Endodermal cell (in vitro differentiated cells): ENCODE results near the gene SYNE1. TPM values are rescaled to one million over a fixed set of nuclear protein-coding genes. Genes with fewer than 3 reads are reported as not detected.

Experiments
- DNase-seq: peaks from one replicate; pipeline ENCODE4 v3.0.0-alpha.2; 2017
- H3K27ac ChIP-seq: 2 replicates; pipeline ENCODE4 v1.5.1; 2013; ENCODE audit warnings: mild to moderate bottlenecking, low read depth, low read length, moderate library complexity
- H3K27me3 ChIP-seq: 2 replicates; pipeline ENCODE4 v1.6.1; 2013; ENCODE audit warnings: mild to moderate bottlenecking, low read length, moderate library complexity; ENCODE audit not compliant: insufficient read depth, control insufficient read depth, poor library complexity, severe bottlenecking
- H3K36me3 ChIP-seq: 2 replicates; pipeline ENCODE4 v1.7.0; 2013; ENCODE audit warnings: mild to moderate bottlenecking, low read length, moderate library complexity; ENCODE audit not compliant: control insufficient read depth, insufficient read depth
- H3K4me1 ChIP-seq: one replicate; pipeline ENCODE4 v1.7.0; 2013; ENCODE audit warnings: low read length; ENCODE audit not compliant: control insufficient read depth, insufficient read depth
- H3K4me3 ChIP-seq: 2 replicates; pipeline ENCODE4 v1.5.1; 2013; ENCODE audit warnings: mild to moderate bottlenecking, low read length, moderate library complexity
- H3K9ac ChIP-seq: 2 replicates; pipeline ENCODE4 v1.6.1; 2013; ENCODE audit warnings: mild to moderate bottlenecking, low read length, moderate library complexity; ENCODE audit not compliant: poor library complexity, severe bottlenecking; ENCODE audit errors: extremely low read depth
- H3K9me3 ChIP-seq: 2 replicates; pipeline ENCODE4 v1.6.1; 2013; ENCODE audit warnings: mild to moderate bottlenecking, low read length, moderate library complexity; ENCODE audit not compliant: control insufficient read depth
- H3K27ac Mint-ChIP-seq: 2 replicates; pipeline ENCODE4 v1.8.0; 2020; ENCODE audit warnings: mixed read lengths
- H3K27me3 Mint-ChIP-seq: 2 replicates; pipeline ENCODE4 v1.8.0; 2021; ENCODE audit warnings: mild to moderate bottlenecking, mixed read lengths; ENCODE audit not compliant: insufficient read depth
- H3K36me3 Mint-ChIP-seq: 2 replicates; pipeline ENCODE4 v1.8.0; 2020; ENCODE audit warnings: low read depth, mixed read lengths
- H3K4me1 Mint-ChIP-seq: 2 replicates; pipeline ENCODE4 v1.8.0; 2020; ENCODE audit warnings: mixed read lengths
- H3K4me3 Mint-ChIP-seq: 2 replicates; pipeline ENCODE4 v1.8.0; 2020; ENCODE audit warnings: mild to moderate bottlenecking, moderate library complexity, mixed read lengths
- H3K9me3 Mint-ChIP-seq: 2 replicates; pipeline ENCODE4 v1.8.0; 2020; ENCODE audit warnings: mild to moderate bottlenecking, mixed read lengths
- CTCF ChIP-seq: fragments of 200-600 bp; sonication (generic); conservative IDR thresholded peaks from 2 replicates; pipeline ENCODE4 v1.5.0; 2021; ENCODE audit warnings: antibody characterized with exemption, mild to moderate bottlenecking
- WGBS, 2 experiments: methylation state at CpG; one replicate each; pipeline versions ENCODE4 v1.1.5 to v1.1.7; 2013; ENCODE audit warnings: missing lambda C conversion rate in 2 of 2, mixed read lengths in 1 of 2; ENCODE audit not compliant: insufficient coverage in 1 of 2, insufficient read length in 1 of 2; 5-methylcytosine and 5-hydroxymethylcytosine counted together
- total RNA-seq, 2 donors: library from RNA; stranded (reverse); fragmentation: NEBNext Ultra II Directional in 1 of 2; extraction: Animal tissue kit (Norgen Biotek cat#: 25700) in 1 of 2; gene quantifications; 2 replicates in 1 of 2; 3 replicates in 1 of 2; pipeline ENCODE4 v1.2.1, GENCODE V29; 2021

Gene SYNE1
- total RNA-seq, 2 donors from 2014 or later, result 7.9 to 9.5 TPM

- no peaks in the 10 kb centered on the region for H3K27me3 Mint-ChIP-seq
- no peak overlapping the region for H3K27ac ChIP-seq
- peak; percentile 62 for DNase-seq
- H3K27me3 ChIP-seq, result no peaks in the 10 kb centered on the region
- no peaks in the 10 kb centered on the region for H3K9me3 Mint-ChIP-seq
- peaks cover 23% of the 10 kb centered on the region for H3K4me1 Mint-ChIP-seq
- H3K9ac ChIP-seq, result no peak overlapping the region
- WGBS, 2 experiments, result 58 to 59% methylated on average over 3 of the region's 3 CpGs
- H3K36me3 Mint-ChIP-seq, result peaks cover 7% of the 10 kb centered on the region
- no peak overlapping the region for H3K4me3 Mint-ChIP-seq
- peaks cover 4% of the 10 kb centered on the region for H3K36me3 ChIP-seq
- TF ChIP-seq CTCF, result no peak
- no peak overlapping the region for H3K27ac Mint-ChIP-seq
- no peak overlapping the region for H3K4me3 ChIP-seq
- no peaks in the 10 kb centered on the region for H3K9me3 ChIP-seq
- H3K4me1 ChIP-seq, result no peaks in the 10 kb centered on the region
Observed at GRCh38 chr6:152296648-152297376, 340.4 kb downstream of the SYNE1 start.

GRCh38 chr6:152295920-152296319, 341.2 kb downstream of the SYNE1 start:
- Mint-ChIP-seq H3K27me3 (no peaks in the 10 kb centered on the region), H3K4me1 (peaks cover 19% of the 10 kb centered on the region), H3K4me3 (no peak overlapping the region), H3K36me3 (peaks cover 7% of the 10 kb centered on the region), H3K27ac (no peak overlapping the region), H3K9me3 (no peaks in the 10 kb centered on the region)
- Histone ChIP-seq H3K9ac (no peak overlapping the region), H3K4me3 (no peak overlapping the region), H3K9me3 (no peaks in the 10 kb centered on the region), H3K27ac (no peak overlapping the region), H3K27me3 (no peaks in the 10 kb centered on the region), H3K4me1 (no peaks in the 10 kb centered on the region), H3K36me3 (peaks cover 4% of the 10 kb centered on the region)
- 91 to 95% methylated on average over 6 of the region's 6 CpGs for WGBS, 2 experiments
- no peak for DNase-seq
- no peak for TF ChIP-seq CTCF

GRCh38 chr6:152295346-152295745, 341.8 kb downstream of the SYNE1 start:
- Histone ChIP-seq H3K27me3 (no peaks in the 10 kb centered on the region), H3K9me3 (no peaks in the 10 kb centered on the region), H3K36me3 (peaks cover 4% of the 10 kb centered on the region), H3K4me3 (no peak overlapping the region), H3K27ac (no peak overlapping the region), H3K4me1 (no peaks in the 10 kb centered on the region), H3K9ac (no peak overlapping the region)
- TF ChIP-seq CTCF, result no peak
- Mint-ChIP-seq H3K9me3 (no peaks in the 10 kb centered on the region), H3K27ac (no peak overlapping the region), H3K4me3 (no peak overlapping the region), H3K4me1 (peaks cover 19% of the 10 kb centered on the region), H3K36me3 (peaks cover 7% of the 10 kb centered on the region), H3K27me3 (no peaks in the 10 kb centered on the region)
- no peak for DNase-seq
- 90 to 98% methylated on average over 2 to 3 of the region's 3 CpGs for WGBS, 2 experiments
